Breast epithelium (tissue), 4 donors: ENCODE data around the gene STXBP6. TPM values are rescaled to one million over a fixed set of nuclear protein-coding genes. Genes with fewer than 3 reads are reported as not detected.
A peak's percentile ranks its signal among the peaks of the same experiment; 100 is the strongest.

Experiments
- DNase-seq, 2 donors: peaks; one replicate each; pipeline ENCODE4 v3.0.0-alpha.2; 2019; ENCODE audit warnings: low spot score in 2 of 2
- H3K27ac ChIP-seq, 2 donors: fragments of 200-600 bp; sonication (generic) in 1 of 2; one replicate each; pipeline ENCODE4 v1.5.1; 2016 to 2019; ENCODE audit warnings: mild to moderate bottlenecking in 1 of 2
- H3K27me3 ChIP-seq, 2 donors: fragments of 200-600 bp; sonication (generic) in 1 of 2; one replicate each; pipeline versions ENCODE4 v1.5.1 to v1.6.0; 2017 to 2019; ENCODE audit warnings: control low read depth in 1 of 2, mild to moderate bottlenecking in 1 of 2
- H3K36me3 ChIP-seq: fragments of 200-600 bp; one replicate; pipeline ENCODE4 v1.5.1; 2019
- H3K4me1 ChIP-seq, 2 donors: fragments of 200-600 bp; sonication (generic); one replicate each; pipeline ENCODE4 v1.5.1; 2016 to 2019; ENCODE audit warnings: control low read depth in 1 of 2
- H3K4me3 ChIP-seq, 3 donors: fragments of 200-600 bp; sonication (generic); 1 replicate in 2 of 3; 2 replicates in 1 of 3; pipeline ENCODE4 v1.5.1; 2016 to 2019; ENCODE audit warnings: mild to moderate bottlenecking in 3 of 3, moderate library complexity in 2 of 3
- H3K9me3 ChIP-seq, 2 donors: fragments of 200-600 bp; sonication (generic) in 1 of 2; one replicate each; pipeline ENCODE4 v1.5.1; 2016 to 2019; ENCODE audit warnings: control low read depth in 1 of 2
- CTCF ChIP-seq, 3 donors: fragments of 450-650 bp; IDR thresholded peaks; one replicate each; pipeline ENCODE4 v1.5.1; 2016 to 2017; ENCODE audit warnings: antibody characterized with exemption in 3 of 3, mild to moderate bottlenecking in 3 of 3, moderate library complexity in 3 of 3
- POLR2A ChIP-seq: fragments of 450-650 bp; IDR thresholded peaks from one replicate; pipeline ENCODE4 v1.6.1; 2016; ENCODE audit warnings: antibody characterized with exemption, mild to moderate bottlenecking, moderate library complexity
- POLR2AphosphoS5 ChIP-seq, 3 donors: sonication (generic); formaldehyde crosslinking; IDR thresholded peaks; one replicate each; pipeline ENCODE4 v1.6.1; 2017; ENCODE audit warnings: antibody characterized with exemption in 3 of 3
- intact Hi-C: fragments of 100-400 bp; cut with DNase I; formaldehyde crosslinking; loops from one replicate; pipeline ENCODE4 v1.15.1; 2023; ENCODE audit warnings: low total_unique reads
- total RNA-seq, 3 donors: library from RNA; depleted of rRNA; stranded (reverse); fragments of >200 nt; gene quantifications; one replicate each; pipeline ENCODE4 v1.1.0, GENCODE V29; 2016

The STXBP6 gene
- total RNA-seq, 3 donors from 2014 or later: 2.6 to 8.3 (median 5.3) TPM

DNA sequence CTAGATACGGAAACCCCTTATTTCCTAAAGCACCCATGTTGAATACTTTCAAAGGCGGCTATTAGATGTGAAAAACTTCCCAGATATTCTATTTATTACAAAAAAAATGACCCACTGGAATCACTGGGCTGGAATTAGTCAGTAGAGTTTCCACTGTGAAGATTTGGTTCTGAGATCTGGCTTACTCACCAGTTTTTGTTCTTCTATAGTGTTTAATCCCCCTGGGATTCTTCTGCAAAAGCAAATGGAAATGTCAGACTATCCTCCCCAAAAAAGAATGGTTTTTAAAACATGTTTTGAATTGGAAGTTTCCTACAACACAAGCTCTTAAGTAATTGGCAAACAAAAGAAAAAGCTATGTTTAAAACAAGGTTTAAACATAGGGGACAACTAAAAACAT lies 166.4 kb downstream of the STXBP6 start:
- Histone ChIP-seq H3K27me3 (no peaks in the 10 kb centered on the region), H3K27ac (no peak overlapping the region), H3K9me3 (no peaks in the 10 kb centered on the region), H3K4me1 (no peaks in the 10 kb centered on the region), H3K4me3 (no peak overlapping the region), H3K36me3 (no peaks in the 10 kb centered on the region)
- TF ChIP-seq POLR2A (no peak), CTCF (IDR thresholded peaks at IDR 0.05) (no peak), POLR2AphosphoS5 (IDR thresholded peaks at IDR 0.05) (no peak)
- intact Hi-C loops: no loop called here
- no peak for DNase-seq

GRCh38 chr14:24881116-24881893 lies 168.6 kb downstream of the STXBP6 start:
- Histone ChIP-seq H3K9me3 (no peaks in the 10 kb centered on the region), H3K4me1 (no peaks in the 10 kb centered on the region), H3K27me3 (no peaks in the 10 kb centered on the region), H3K27ac (no peak overlapping the region), H3K36me3 (no peaks in the 10 kb centered on the region), H3K4me3 (no peak overlapping the region)
- DNase-seq: no peak
- intact Hi-C loops: no loop called here
- TF ChIP-seq POLR2AphosphoS5 (IDR thresholded peaks at IDR 0.05): no peak
- TF ChIP-seq POLR2A: no peak
- TF ChIP-seq CTCF (IDR thresholded peaks at IDR 0.05): no peak

GRCh38 chr14:24880689-24881088 lies 169.3 kb downstream of the STXBP6 start:
- TF ChIP-seq CTCF (IDR thresholded peaks at IDR 0.05): no peak
- TF ChIP-seq POLR2A: no peak
- TF ChIP-seq POLR2AphosphoS5 (IDR thresholded peaks at IDR 0.05): no peak
- no peaks in the 10 kb centered on the region for H3K36me3 ChIP-seq
- H3K27ac ChIP-seq: no peak overlapping the region

DNA sequence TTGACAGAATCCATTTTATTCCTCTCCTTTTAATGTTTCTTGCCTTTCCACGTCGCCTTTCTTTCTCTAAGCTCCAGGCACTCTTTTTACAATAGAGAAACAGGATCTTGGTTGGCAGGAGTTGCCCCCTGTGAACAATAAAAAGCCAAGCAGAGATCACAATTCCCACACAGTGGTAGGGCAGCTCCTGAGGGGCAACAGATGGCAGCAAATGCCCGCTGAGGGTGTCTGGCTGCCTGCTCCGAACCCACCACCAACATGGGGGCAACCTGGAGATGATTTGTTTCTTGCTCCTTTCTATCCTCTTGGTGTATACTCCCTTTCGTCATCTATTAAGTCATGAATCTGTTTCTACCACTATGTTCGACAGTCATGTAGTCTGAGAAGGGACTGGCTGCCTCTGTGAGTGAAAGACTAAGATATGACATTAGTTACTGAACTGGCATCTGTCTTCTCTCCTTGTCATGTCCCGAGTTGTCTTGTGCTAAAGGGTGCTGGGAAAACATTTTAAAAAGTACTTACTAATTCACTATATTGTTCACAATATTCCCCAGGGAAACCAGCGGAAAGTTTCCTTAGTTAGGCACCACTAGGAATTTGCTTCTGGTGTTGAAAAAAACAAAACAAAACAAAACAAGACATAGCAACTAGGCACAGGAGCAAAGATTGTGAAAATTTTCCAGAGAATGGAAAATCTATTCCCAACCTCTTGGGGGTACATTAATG lies 170.1 kb downstream of the STXBP6 start:
- peak overlapping the region in 1 of 2 donors; percentile 22 for H3K27ac ChIP-seq
- H3K36me3 ChIP-seq: no peaks in the 10 kb centered on the region
- intact Hi-C loops: loop anchor here (2.0 kb wide), 1 partner anchor 23 kb away; no protein-coding TSS in a partner anchor
- H3K4me3 ChIP-seq: no peak overlapping the region
- H3K9me3 ChIP-seq: no peaks in the 10 kb centered on the region
- H3K27me3 ChIP-seq: no peaks in the 10 kb centered on the region
- DNase-seq: no peak
- H3K4me1 ChIP-seq: no peaks in the 10 kb centered on the region
- no peak for TF ChIP-seq POLR2A
- TF ChIP-seq POLR2AphosphoS5 (IDR thresholded peaks at IDR 0.05): no peak
- no peak for TF ChIP-seq CTCF (IDR thresholded peaks at IDR 0.05)

More at GRCh38 chr14:24880689-24881088, 169.3 kb downstream of the STXBP6 start:
- DNase-seq: no peak
- intact Hi-C loops: no loop called here
- no peaks in the 10 kb centered on the region for H3K27me3 ChIP-seq
- no peaks in the 10 kb centered on the region for H3K4me1 ChIP-seq
- no peak overlapping the region for H3K4me3 ChIP-seq
- no peaks in the 10 kb centered on the region for H3K9me3 ChIP-seq

- TF ChIP-seq POLR2AphosphoS5 (IDR thresholded peaks at IDR 0.05): no peak
- TF ChIP-seq POLR2A: no peak
- no peak for TF ChIP-seq CTCF (IDR thresholded peaks at IDR 0.05)
- Histone ChIP-seq H3K36me3 (no peaks in the 10 kb centered on the region), H3K27me3 (no peaks in the 10 kb centered on the region), H3K4me1 (no peaks in the 10 kb centered on the region), H3K4me3 (no peak overlapping the region), H3K9me3 (no peaks in the 10 kb centered on the region), H3K27ac (no peak overlapping the region)
- intact Hi-C loops: no loop called here
- no peak for DNase-seq
Measured at GRCh38 chr14:24876996-24877395, 173.0 kb downstream of the STXBP6 start.
